ENCODE results near the gene LIPJ.

DNA sequence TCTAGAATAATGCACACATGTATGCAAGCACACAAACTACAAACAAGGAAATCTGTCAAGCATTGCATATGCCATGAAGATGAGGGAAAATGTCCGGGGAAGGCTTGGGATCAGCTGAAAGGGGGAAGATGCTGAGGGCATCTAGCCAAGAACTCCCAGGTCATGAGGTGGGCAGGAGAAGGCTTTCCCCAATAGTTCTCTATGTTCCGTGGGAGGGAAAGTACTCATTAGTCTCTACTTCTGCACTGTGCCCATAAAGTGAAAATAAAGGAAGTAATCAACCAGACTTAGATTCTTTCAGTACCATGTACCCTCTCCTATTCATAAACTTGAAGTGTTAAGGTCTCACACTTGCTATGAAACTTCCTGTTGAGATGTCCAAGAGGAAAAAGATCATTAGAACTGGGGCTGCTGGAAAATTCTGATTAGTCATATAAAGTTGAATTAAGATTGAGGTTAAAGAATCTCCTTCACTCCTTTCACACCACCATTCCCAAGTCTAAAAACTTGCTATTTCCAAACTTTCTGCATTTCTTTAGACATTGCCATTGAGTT lies 60.6 kb downstream of the LIPJ start:
- TF ChIP-seq POLR2AphosphoS5 (IDR thresholded peaks at IDR 0.05; ENCODE audit: low read depth, low read length) (no peak), TAF1 (IDR thresholded peaks at IDR 0.05; ENCODE audit: borderline replicate concordance, insufficient read depth, low read length) (no peak), SIN3A (IDR thresholded peaks at IDR 0.05; ENCODE audit: borderline replicate concordance, insufficient read depth, low read length) (no peak), FOXP2 (optimal IDR thresholded peaks at IDR 0.05; ENCODE audit: borderline replicate concordance, extremely low read depth, extremely low read length, insufficient read depth) (no peak)
- TF ChIP-seq, protein P1, sequence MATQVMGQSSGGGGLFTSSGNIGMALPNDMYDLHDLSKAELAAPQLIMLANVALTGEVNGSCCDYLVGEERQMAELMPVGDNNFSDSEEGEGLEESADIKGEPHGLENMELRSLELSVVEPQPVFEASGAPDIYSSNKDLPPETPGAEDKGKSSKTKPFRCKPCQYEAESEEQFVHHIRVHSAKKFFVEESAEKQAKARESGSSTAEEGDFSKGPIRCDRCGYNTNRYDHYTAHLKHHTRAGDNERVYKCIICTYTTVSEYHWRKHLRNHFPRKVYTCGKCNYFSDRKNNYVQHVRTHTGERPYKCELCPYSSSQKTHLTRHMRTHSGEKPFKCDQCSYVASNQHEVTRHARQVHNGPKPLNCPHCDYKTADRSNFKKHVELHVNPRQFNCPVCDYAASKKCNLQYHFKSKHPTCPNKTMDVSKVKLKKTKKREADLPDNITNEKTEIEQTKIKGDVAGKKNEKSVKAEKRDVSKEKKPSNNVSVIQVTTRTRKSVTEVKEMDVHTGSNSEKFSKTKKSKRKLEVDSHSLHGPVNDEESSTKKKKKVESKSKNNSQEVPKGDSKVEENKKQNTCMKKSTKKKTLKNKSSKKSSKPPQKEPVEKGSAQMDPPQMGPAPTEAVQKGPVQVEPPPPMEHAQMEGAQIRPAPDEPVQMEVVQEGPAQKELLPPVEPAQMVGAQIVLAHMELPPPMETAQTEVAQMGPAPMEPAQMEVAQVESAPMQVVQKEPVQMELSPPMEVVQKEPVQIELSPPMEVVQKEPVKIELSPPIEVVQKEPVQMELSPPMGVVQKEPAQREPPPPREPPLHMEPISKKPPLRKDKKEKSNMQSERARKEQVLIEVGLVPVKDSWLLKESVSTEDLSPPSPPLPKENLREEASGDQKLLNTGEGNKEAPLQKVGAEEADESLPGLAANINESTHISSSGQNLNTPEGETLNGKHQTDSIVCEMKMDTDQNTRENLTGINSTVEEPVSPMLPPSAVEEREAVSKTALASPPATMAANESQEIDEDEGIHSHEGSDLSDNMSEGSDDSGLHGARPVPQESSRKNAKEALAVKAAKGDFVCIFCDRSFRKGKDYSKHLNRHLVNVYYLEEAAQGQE (IDR thresholded peaks at IDR 0.05; ENCODE audit: insufficient read depth in 1 of 2, low read depth in 2 of 2, low read length in 2 of 2): no peak
